H4 (cell line): ENCODE measurements around the gene BMPR1A. TPM values are rescaled to one million over a fixed set of nuclear protein-coding genes. Genes with fewer than 3 reads are reported as not detected.
"Not testable (repeated sequence)": the region's sequence is repeated elsewhere in the genome, so short reads cannot be mapped to it uniquely, and the experiment has no call there.

Source experiments
- DNase-seq: peaks from one replicate; pipeline ENCODE4 v3.0.0-alpha.2; 2015; ENCODE audit warnings: low spot score
- total RNA-seq: library from RNA; depleted of rRNA; stranded (reverse); fragments of >200 nt; shearing (Covaris generic); gene quantifications from 2 replicates; pipeline ENCODE4 v1.2.3, GENCODE V29; 2014

The BMPR1A gene
- total RNA-seq, 1 experiment from 2014 or later = 29.3 TPM

DNA sequence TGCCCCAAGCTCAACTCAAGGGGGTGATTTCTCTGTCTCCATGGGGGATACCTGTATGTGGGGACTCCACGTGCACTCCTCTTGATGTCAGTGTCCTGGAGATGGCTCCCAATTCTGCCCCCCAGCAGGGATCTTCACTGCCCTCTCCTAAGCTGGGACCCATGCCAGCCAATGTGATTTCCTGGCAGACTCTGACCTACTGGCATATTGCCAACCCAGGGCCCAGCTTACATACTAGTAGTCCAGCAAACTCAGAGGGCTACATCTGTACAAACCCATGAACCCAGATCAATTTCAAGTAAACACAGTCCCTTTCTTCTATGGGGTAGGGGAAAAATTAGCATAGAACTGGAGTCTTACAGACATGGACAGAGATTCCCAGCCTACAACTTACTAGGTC lies 26.2 kb upstream of the BMPR1A start:
- DNase-seq = no peak

DNA sequence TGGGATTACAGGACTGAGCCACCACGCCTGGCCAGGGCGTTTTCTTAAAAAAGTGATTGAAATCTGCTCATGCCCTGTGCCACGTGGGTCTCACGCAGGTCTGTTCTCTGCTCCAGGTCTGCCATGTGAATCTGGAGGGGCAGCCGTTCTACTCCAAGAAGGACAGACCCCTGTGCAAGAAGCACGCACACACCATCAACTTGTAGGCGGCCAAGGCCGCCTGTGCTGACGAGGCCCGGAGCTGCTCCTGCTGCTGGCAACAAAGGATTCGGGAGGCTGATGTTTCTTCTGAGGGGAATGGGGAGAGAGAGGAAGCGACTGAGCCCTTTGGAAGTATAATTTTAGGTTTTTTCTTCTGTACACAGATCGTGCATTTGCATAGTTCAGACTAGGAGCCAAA lies 23.6 kb upstream of the BMPR1A start:
- no peak for DNase-seq

DNA sequence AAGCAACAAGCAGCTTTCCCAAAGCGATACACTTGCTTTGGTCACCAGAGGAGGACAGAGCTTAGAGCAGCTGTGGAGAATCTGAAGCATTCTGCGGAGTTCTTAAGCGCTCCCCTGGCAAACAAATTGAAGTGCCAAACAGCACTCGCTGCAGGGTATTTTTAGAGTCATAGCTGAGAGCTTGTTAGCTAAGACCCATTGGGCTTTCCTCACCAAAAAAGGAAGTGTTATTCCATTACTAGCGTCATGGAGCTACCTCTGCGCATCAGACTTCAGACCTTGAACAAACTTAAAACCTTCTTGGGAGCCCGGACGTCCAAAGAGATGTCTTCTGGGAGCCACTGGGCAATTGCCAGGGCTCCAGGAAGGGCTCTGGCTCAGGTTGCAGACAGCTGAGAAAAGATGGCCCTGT lies 23.2 kb upstream of the BMPR1A start:
- no peak for DNase-seq

DNA sequence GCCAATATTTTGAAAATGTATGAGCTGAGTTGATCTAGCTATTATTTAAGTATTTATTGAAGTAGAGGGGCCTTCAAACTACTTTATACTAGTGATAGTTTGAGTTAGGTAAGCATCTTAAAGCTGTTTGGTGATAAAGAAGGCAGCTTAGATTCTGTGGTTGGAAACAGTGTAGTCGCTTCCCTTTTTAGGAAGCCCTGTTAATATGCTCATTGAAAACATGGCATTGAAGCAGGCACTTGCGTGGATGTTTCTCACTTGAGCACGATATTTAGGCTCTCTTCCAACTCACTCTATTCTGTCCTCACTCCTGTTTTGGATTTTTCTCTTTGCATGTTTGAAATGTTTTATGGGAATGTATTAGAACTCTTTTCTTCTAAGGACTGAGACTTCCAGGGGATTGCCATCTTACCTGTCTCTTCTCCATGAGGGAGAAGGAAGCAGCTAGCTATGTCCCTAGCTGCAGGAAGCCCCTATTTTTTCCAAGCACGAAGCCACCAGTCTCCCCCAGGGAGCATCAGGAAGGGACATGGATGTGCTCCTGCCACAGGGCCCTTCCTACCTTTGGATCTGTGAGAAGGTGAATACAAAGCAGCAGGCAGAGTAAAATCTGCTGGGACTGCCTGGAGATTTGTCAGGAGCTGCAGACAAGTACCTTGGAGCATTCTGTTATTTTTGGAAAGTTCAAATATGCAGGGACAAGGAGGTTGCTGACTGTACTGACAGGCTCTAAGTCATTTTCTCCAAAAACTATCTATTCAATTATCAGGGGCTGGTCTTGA lies 22.0 kb upstream of the BMPR1A start:
- DNase-seq = no peak

DNA sequence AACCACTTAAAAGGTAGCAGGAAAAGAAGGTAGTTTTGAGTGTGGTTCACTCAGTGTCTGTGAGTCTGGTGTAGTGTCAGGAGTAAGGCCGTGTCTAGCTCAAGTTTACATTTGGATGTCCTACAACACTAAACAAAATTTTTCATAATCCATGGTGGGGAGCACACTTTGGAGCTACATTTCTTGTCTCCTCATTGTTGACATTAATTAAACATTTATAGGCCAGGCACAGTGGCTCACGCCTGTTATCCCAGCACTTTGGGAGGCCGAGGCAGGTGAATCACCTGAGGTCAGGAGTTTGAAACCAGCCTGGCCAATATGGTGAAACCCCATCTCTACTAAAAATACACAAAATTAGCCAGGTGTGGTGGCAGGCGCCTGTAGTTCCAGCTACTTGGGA lies 21.1 kb upstream of the BMPR1A start:
- DNase-seq = not testable (repeated sequence)

DNA sequence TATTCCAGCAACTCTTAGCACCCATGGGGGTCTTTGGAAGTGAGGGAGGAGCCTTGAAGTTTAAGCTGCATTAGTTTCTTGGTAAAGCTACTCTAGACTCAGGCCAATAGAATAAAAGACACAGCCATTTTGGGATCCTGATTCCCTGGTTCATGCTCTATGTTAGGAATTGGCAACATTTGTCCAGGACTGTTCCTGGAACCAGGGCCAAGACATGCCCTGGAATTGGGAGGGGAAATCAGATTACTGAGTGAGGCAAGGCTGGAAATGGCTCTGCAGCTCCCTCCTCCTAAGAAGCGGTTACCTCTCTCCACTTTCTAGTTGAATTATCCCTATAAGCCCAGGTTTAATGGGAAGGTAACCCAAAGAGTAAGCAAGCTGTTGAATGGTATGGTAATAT lies 14.2 kb upstream of the BMPR1A start:
- DNase-seq = no peak

DNA sequence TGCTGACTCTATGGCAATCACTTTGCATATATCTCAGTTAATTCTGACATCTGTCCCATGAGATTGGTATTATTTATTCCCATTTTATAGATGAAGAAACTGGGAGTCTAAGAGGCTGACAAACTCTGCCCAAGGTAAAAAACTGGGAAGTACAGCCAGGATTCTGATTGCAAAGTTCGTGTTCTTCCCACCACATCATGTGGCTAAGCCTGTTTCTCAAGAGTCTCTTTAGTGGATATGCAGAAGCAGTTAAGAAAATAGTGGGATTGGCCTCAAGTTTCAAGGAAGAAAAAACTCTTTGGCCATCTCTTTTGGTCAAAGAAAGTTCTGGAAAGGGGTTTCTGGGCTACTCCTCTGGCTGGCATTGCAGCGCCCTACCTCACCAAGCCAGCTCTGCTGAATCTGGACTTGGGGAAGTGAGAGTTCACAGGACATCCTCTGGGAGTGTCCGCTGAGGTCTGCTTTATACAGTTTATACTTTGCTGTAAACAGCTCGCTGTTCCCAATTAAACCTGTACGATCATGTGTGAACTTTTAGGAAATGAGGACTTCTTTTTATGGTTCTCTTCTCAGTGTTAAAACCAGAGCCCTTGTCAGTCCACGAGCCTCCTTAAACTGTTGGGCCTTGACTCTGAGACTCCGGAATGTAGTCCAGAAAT lies 12.2 kb upstream of the BMPR1A start:
- DNase-seq = no peak

DNA sequence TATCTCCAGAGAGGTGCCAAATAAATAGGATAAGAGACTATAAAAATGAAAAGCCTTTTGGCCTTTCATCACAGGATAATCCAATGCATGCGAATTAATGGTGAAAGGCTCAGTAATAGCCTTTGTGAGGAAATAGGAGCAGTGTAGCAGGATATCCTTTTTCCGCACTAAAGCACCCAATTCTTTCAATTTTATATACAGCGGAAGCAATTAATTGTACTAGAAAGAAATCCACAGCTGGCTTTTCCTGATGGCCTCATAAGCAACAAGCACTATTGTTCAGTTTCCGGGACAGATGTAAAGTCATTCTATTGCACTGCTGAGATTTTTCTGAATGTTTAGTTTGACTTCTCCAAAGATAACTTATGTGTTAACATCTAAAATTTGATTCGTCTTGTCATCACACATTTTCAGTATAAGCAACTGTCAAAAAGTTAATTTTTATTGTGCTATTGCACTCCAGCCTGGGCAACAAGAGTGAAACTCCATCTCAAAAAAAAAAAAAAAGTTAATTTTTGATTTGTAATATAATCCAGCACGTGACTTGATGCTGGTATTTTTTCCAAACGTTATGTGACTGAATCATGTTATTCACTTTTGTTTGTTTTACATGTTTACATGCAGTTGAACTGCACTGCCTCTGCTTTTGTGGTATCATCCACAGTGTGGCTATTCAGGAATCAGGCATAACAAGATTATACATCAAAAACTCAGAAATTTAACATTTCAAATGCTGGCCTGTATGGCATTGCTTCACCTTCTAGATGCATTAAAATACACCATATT lies 8.4 kb upstream of the BMPR1A start:
- DNase-seq = no peak

DNA sequence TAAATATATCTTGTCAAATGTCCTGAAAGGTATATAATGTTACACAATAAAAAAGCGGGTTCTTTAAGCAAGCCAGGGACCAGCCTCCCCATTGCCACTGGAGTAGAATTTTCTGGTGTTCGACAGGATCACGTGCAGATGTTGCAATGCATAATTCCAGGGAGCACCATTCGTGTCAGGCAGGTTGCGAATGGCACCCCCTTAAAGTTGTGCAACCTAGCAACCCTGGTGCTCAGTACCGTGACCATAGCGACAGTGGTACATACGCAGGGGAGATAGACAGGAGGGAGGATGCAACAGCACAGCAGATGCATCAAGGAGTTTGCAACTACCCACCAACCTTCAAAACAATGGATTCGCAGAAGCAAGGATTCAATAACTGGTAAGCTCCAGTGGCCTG lies 6.6 kb upstream of the BMPR1A start:
- no peak for DNase-seq

DNA sequence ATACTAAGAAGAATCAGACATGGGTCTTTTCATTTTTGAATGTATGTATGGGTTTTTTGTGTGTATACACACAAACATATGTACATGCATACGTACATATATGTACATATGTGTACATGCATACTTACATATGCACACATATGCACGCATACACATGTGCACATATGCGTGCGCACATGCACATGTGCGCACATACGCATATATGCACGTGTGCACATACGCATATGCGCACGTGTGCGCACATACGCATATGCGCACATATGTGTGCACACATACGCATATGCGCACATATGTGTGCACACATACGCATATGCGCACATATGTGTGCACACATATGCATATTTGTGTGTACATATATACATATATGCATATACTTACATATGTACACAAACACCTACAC lies 4.9 kb upstream of the BMPR1A start:
- DNase-seq = no peak

DNA sequence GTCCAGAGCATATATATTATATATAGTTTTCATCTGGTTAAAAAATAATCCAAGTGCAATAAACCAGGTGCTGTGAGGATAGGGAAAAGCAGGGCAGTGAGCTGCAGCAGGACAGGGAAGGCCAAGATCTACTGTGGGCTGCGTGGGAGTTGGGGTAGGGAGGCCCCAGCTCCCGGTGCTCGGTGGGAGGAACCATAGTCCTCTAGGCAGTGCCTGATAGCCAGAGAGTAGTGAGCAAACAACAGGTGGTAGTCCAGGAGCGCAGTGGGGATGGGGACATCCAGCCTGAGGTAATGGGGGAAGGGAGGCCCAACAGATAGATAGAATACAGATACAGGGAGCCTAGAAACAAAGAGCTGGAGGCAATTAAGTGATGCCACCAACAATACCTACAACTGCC lies 4.1 kb upstream of the BMPR1A start:
- DNase-seq = no peak

DNA sequence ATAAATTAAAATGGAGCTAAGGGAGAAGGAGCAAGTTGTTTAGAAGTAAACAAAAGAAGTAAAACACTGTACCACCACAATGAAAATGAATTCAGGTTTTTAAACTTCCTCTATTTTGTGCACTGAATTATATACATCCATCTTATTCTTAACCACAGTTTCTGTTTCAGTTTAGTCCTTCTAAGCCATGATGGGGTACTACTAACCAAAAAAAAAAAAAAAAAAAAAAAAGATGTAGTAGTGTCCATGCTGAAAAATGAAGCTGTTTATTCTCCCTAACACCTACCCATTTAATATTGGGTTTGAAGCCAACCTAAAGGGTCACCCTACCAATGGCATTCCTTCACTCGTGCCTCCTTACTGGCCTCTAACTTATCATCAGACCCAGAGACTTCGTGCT lies 3.4 kb upstream of the BMPR1A start:
- no peak for DNase-seq

DNA sequence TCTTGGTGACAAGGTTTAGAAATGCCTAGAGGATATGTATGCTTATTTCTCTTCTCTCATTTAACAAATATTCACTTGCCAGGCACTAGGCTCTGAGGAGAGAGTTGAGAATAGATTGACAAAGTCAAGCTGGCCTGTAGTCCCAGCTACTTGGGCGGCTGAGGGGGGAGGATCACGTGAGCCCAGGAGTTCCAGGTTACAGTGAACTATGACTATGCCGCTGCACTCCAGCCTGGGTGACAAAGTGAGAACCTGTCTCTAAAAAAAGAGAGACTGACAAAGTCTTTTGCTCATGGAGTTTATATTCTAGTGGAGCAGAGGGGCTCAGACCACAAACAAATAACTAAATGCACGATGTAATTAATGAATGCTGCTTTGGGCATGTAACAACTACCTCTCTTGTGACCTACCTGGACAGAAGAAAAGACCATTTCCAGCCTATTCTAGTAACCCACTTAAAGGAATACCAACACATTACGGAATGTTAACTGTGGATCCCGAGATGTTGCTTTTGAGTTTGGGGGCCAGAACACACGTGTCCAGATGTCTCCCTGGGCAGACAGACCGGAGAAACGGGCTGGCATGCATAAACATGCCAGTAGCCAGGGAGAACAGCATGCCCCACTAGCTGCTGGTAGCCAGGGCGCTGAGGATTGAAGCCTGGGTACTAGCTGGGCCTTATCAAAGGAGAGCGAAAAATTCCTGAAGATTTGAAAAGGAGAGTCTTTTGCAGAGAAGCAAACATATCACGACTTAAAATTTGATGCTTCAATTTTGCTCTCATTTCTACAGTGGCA lies 2.6 kb upstream of the BMPR1A start:
- no peak for DNase-seq

DNA sequence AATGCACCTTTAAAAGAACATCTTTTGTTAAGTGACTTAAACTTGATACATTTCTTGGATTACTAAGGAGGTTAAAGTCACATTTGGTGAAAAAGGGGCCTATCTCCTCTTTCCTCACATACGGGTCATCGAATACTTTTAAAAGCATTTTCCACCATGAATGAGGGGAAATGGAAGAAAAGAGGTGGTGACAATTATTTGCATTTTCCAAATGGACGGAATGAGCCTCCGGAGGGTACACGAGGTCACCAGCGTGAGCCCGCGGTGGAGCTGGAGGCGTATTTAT lies 1.0 kb upstream of the BMPR1A start:
- no peak for DNase-seq

DNA sequence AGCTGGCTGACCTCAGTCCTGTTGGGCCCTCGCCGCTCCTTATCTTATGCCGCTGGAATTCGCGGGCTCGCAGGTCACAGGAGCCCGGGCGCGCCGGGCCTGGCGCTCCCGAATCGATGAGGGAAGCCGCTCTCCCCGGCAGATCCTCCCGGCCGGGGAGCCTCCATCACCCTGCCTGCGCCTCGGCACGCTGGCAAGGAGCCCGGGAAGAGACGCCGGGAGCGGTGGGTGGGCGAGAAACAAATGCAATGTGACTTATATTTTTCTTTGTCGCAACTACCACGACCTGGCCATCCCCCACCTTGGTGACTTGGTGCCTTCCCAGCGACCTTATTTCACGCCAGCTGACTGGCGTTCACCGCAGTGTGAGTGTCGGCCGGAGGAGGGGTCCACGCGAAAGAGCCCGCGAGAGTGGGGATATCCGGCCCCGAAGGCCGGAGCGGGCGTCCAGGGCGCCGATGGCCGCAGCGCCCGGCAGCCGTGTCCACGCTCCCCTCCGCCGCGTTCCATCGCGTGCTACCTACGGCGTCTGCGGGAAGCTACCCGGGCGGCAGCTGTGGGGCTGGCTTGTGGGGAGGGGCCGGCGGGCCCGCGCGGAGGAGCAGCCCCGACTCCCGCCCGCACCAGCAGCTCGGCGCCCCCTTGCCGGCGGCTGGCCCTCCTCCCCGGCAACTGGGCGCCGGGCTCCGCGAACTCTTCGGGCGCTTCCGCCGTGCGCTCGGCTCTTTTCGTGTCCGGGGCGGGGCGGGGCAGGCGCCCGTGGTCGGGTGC lies 494 bp upstream of the BMPR1A start:
- peak; percentile 77 for DNase-seq

DNA sequence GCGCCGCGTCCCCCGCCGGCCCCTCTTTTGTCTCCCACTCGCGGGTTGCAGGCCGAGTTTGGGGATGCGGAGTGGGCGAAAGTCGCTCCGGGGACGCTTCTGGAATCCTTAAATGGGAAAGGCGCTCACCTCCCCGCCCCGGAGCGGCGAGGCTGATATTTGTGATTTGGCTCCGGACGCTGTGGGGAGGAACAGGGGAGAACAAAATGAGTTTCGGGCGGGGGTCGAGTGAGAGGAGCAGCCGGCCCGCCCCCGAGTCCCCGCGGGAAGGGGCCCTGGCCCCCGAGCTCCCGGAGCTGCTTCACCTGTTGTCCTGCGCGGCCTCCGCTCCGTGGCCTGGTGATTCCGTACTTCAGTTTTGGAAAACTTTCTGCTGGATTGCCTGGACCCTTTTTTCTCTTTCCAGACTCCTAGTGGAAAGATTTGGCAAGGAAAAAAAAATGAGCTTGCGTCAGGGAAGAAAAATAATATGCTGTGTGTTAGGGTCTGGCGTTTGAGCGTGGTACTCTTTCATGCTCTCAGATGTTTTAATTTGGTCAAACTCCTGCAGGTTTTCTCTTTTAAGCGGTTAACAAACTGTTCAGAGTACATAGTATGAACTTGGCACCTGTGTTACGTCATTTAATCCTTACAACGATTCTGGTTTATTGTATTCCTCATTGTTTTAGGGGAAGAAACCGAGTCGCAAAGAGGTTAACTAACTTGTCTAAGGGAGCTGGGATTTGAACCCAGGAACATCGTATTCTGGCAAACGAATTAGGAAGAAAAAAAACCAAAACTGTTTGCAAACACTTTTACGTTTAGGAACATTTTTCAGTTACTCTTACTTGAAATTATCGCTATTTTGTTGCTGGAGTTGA lies 924 bp downstream of the BMPR1A start:
- peak; percentile 48 for DNase-seq

DNA sequence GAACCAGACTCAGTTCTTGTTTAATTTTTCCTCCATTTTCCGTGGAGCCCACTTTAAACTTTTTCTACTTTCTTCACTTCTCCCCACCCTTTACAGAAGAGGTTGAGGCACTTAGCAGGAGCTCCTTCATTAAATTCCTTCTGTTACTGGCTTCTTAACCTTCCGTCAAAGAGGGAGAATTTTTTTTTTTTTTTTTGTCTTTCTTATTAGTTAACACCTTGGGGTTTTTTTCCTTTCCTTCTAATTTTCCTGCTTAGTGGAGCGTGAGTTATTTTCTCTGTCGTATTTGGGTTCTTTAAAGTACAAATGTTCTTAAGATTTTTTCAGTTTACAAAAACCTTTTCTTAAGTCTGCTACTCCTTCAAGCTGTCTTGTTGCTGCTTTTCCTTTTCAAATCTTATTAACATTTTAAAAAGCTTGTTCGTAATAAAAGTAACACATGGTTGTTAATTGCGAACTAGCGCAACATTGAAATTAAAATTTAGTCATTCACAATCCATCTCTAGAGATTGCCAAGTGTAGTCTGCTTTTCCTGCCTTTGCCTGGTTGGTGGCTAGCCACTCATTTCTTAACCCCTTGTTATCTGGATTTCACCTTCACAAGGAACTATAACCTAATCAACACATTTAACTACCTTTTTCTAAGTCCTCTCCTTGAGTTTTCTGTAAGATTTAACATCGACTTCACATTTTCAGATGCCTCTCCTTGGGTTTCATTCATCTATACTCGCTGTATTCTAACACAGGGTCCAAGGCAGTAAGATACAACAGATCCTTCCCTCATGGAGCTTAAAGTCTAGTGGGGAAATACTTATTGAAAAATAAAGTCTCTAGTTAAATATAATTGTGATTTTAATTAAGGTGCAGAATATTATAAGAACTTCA lies 2.0 kb downstream of the BMPR1A start:
- no peak for DNase-seq

DNA sequence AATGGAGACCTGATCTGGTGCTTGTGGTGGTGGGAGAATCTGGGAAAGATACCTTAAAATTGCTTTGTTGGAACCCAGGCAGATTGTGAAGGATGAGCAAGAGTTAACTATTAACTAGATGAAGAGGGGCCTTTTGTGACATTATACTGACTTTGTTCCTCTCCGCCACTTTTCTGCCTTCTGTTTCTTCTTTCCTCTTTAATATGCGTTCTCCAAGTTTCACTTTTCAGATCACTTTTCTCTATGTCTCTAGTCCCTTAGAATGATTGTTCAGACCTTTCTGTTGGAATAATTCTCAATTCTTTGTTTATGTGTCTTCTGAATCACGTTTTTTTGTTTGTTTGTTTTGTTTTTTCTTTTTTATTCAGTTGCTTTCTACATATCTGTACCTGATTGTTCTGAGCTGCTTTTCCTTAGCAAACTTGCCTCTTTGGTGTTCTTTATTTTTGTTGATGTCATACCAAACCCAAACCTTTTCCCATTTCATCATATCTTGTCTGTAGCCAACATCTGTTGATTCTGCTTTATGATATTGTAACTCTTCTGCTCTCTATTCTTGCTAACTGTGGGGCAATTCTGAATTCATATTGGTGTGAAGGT lies 2.8 kb downstream of the BMPR1A start:
- DNase-seq = no peak

DNA sequence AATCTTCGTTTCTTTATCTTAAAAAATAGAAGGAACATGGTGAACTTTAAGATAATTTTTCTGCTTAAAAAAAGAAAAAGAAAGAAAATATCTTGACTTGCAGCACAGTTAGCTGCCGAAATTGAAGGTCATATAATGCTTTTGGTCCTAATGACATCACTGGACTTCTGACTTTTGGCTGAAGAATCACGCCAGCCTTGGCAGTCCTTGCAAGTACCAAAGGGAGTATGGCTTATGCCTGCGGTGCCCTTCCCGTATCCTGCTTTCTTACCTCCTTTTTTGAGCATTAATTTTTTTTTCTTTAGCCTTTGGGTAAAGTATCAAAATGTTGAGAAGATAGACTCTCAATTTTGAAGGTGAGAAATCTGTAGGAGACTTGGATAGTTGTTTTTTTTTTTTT lies 7.0 kb downstream of the BMPR1A start:
- DNase-seq = no peak
